Measurements from ENCODE around the gene TLNRD1. TPM values are rescaled to one million over a fixed set of nuclear protein-coding genes. Genes with fewer than 3 reads are reported as not detected.

TLNRD1 gene
- total RNA-seq, 1 donor from 2014 or later = 18.7 TPM

DNA sequence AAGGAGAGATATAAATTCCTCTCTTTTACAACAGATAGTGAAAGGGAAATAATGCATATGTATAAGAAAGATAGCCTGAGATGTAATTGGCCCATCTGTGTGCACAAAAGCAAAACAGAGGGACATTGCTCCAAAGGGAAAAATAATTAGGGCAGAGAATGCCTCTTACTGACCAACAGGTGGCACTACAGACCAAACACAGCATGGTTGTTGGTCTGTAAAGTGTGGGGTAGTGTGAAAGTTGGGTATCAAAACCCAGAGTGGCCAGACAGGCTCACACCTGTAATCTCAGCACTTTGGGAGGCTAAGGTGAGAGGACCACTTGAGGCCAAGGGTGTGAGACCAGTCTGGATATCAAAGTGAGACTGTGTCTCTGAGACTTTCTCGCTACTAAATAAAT lies 4.5 kb upstream of the TLNRD1 start:
- Mint-ChIP-seq H3K9me3 (ENCODE audit: low read depth) (no peaks in the 10 kb centered on the region), H3K4me3 (ENCODE audit: unreplicated experiment) (no peak overlapping the region), H3K27ac (ENCODE audit: unreplicated experiment) (no peak overlapping the region), H3K4me1 (ENCODE audit: low read depth) (peaks cover 13% of the 10 kb centered on the region), H3K36me3 (ENCODE audit: low read depth) (no peaks in the 10 kb centered on the region), H3K27me3 (ENCODE audit: low read depth) (no peaks in the 10 kb centered on the region)
- DNase-seq (ENCODE audit: low spot score) = no peak
- TF ChIP-seq, protein P1, sequence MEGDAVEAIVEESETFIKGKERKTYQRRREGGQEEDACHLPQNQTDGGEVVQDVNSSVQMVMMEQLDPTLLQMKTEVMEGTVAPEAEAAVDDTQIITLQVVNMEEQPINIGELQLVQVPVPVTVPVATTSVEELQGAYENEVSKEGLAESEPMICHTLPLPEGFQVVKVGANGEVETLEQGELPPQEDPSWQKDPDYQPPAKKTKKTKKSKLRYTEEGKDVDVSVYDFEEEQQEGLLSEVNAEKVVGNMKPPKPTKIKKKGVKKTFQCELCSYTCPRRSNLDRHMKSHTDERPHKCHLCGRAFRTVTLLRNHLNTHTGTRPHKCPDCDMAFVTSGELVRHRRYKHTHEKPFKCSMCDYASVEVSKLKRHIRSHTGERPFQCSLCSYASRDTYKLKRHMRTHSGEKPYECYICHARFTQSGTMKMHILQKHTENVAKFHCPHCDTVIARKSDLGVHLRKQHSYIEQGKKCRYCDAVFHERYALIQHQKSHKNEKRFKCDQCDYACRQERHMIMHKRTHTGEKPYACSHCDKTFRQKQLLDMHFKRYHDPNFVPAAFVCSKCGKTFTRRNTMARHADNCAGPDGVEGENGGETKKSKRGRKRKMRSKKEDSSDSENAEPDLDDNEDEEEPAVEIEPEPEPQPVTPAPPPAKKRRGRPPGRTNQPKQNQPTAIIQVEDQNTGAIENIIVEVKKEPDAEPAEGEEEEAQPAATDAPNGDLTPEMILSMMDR (IDR thresholded peaks at IDR 0.05) = peak; percentile 74

DNA sequence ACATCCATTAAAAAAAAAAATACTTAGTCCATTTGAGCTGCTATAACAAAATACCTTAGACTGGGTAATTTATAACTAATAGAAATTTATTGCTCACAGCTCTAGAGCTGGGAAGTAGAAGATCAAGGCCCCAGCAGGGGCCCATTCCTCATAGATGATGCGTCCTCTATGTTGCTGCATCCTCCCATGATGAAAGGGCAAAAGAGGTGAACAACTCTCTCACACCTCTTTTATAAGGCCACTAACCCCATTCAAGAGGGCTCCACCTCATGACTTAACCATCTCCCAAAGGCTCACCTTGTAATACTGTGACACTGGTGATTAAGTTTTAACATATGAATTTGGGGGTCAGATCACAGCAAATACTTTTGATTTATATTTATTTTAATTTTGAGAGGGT lies 3.0 kb upstream of the TLNRD1 start:
- no peaks in the 10 kb centered on the region for H3K9me3 Mint-ChIP-seq (ENCODE audit: low read depth)
- no peak overlapping the region for H3K27ac Mint-ChIP-seq (ENCODE audit: unreplicated experiment)
- H3K36me3 Mint-ChIP-seq (ENCODE audit: low read depth) = no peaks in the 10 kb centered on the region
- TF ChIP-seq, protein P1 (IDR thresholded peaks at IDR 0.05) = no peak
- H3K4me1 Mint-ChIP-seq (ENCODE audit: low read depth) = peaks cover 10% of the 10 kb centered on the region
- H3K27me3 Mint-ChIP-seq (ENCODE audit: low read depth) = no peaks in the 10 kb centered on the region
- no peak overlapping the region for H3K4me3 Mint-ChIP-seq (ENCODE audit: unreplicated experiment)
- DNase-seq (ENCODE audit: low spot score) = no peak

DNA sequence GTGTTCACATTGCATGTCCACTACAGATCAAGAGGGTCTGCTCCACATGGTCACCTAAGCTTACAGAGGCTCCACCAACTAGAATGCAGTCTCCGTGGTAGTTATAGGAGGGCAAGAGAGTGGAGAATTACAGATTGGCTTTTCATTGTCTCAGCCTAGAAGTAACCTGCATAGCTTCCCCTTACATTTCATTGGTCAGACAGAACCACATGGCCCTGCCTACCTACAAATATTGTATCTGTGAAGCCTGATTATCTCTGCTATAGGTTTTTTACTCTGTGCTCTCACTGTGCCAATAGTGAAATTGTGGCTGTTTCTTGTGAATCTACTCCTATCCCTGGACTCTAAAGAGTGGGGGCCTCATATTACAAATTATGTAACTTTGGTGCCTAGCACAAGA lies 2.5 kb upstream of the TLNRD1 start:
- TF ChIP-seq, protein P1 (IDR thresholded peaks at IDR 0.05) = no peak
- peaks cover 12% of the 10 kb centered on the region for H3K4me1 Mint-ChIP-seq (ENCODE audit: low read depth)
- H3K36me3 Mint-ChIP-seq (ENCODE audit: low read depth) = peaks cover under 1% of the 10 kb centered on the region
- H3K27me3 Mint-ChIP-seq (ENCODE audit: low read depth) = no peaks in the 10 kb centered on the region
- H3K27ac Mint-ChIP-seq (ENCODE audit: unreplicated experiment) = no peak overlapping the region
- H3K4me3 Mint-ChIP-seq (ENCODE audit: unreplicated experiment) = no peak overlapping the region
- DNase-seq (ENCODE audit: low spot score) = no peak
- no peaks in the 10 kb centered on the region for H3K9me3 Mint-ChIP-seq (ENCODE audit: low read depth)

DNA sequence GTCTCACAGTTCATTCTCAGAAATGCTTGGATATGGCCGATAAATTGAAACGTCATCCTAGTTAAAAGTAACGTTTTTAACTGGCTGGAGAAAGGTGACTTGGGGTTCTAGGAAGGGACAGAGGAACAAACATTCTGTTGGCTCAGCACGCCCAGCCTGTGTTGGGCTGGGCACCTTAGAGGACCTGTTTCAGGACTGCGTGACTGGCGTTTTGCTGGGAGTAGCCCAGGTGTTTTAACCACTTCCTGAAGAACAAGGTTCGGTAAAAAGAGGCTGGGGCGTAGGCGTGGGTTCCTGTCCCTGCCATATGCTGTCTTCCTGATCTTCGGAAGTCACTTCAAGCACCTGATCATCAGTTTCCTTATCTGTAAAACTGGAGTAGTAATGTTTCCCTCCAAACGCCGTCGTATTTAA lies 1.1 kb upstream of the TLNRD1 start:
- Mint-ChIP-seq H3K36me3 (ENCODE audit: low read depth) (peaks cover 9% of the 10 kb centered on the region), H3K4me1 (ENCODE audit: low read depth) (peaks cover 25% of the 10 kb centered on the region), H3K27ac (ENCODE audit: unreplicated experiment) (peak overlapping the region; percentile 83), H3K4me3 (ENCODE audit: unreplicated experiment) (peak overlapping the region; percentile 86), H3K27me3 (ENCODE audit: low read depth) (no peaks in the 10 kb centered on the region), H3K9me3 (ENCODE audit: low read depth) (no peaks in the 10 kb centered on the region)
- TF ChIP-seq, protein P1 (IDR thresholded peaks at IDR 0.05) = no peak
- DNase-seq (ENCODE audit: low spot score) = no peak

DNA sequence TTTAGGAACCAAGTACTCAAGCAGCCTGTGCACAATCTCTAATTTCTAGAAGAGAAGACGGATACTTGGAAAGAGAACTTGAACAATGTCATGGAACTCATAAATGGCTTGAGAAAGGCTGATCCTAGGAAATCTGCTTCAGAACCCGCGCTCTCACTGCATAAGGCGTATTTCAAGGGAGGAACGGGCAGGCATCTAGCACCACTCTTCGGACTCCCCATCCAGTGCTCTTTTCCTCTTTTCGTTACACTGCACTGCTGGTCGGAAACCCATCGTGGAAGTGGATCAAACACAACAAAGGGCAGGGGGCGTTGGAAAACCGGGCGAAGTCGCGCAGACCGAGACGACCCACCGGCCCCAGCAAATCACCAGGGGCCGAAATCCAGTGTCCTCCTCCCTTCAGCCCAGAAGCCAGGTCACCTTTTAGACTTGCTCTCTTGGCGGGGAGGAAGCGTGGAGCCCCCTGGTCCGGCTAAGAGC lies 539 bp upstream of the TLNRD1 start:
- no peak for DNase-seq (ENCODE audit: low spot score)
- Mint-ChIP-seq H3K9me3 (ENCODE audit: low read depth) (no peaks in the 10 kb centered on the region), H3K36me3 (ENCODE audit: low read depth) (peaks cover 10% of the 10 kb centered on the region), H3K4me3 (ENCODE audit: unreplicated experiment) (peak overlapping the region; percentile 86), H3K4me1 (ENCODE audit: low read depth) (peaks cover 31% of the 10 kb centered on the region), H3K27me3 (ENCODE audit: low read depth) (no peaks in the 10 kb centered on the region), H3K27ac (ENCODE audit: unreplicated experiment) (peak overlapping the region; percentile 83)
- TF ChIP-seq, protein P1 (IDR thresholded peaks at IDR 0.05) = peak; percentile 9

All from chondrocyte (in vitro differentiated cells).